ENCODE results near the gene DUSP9. TPM values are rescaled to one million over a fixed set of nuclear protein-coding genes. Genes with fewer than 3 reads are reported as not detected.

DUSP9 gene
- total RNA-seq, 1 experiment from 2014 or later: 10.7 TPM

DNA sequence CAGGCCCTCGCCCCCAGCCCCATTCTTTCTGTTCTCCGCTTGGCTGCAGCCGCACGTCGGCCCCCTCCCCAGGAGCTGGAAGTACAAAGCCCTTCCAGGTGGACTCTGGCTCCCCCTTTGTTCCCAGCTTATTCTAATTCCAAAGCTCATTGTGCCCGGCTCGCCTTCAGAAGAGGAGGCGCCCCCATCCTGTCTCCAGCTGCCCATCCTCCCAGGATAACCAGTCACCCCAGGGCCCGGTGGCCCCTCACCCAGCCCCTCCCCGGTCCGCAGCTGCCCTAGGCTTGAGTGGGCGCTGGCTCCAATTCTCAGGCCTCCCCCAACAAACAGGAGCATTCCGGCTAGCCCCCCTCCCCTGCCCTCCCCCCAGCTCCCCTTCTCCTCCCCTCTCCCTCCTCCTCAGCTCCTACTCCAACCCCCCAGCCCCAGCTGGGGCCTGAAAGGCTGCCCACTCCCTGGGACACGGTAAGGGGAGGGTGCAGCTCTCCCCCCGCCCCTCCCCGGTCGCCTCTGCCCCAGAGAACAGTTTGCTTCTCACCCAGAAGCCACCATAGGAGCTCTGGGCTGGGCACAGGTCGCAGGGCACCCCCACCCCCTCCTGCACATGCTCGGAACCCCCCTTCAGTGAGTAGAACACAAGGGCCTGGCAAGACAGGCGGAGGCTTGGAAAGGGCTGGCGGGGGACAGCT lies 37.6 kb downstream of the DUSP9 start:
- no peak for TF ChIP-seq EZH2phosphoT487 (IDR thresholded peaks at IDR 0.05; ENCODE audit: borderline replicate concordance, low read length)
- TF ChIP-seq, protein P1, sequence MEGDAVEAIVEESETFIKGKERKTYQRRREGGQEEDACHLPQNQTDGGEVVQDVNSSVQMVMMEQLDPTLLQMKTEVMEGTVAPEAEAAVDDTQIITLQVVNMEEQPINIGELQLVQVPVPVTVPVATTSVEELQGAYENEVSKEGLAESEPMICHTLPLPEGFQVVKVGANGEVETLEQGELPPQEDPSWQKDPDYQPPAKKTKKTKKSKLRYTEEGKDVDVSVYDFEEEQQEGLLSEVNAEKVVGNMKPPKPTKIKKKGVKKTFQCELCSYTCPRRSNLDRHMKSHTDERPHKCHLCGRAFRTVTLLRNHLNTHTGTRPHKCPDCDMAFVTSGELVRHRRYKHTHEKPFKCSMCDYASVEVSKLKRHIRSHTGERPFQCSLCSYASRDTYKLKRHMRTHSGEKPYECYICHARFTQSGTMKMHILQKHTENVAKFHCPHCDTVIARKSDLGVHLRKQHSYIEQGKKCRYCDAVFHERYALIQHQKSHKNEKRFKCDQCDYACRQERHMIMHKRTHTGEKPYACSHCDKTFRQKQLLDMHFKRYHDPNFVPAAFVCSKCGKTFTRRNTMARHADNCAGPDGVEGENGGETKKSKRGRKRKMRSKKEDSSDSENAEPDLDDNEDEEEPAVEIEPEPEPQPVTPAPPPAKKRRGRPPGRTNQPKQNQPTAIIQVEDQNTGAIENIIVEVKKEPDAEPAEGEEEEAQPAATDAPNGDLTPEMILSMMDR (conservative IDR thresholded peaks at IDR 0.05; ENCODE audit: low read depth, low read length): no peak
- TF ChIP-seq EZH2 (IDR thresholded peaks at IDR 0.05; ENCODE audit: low read length, unreplicated experiment): no peak
- H3K27me3 ChIP-seq (ENCODE audit: low read length): no peaks in the 10 kb centered on the region
- H2AFZ ChIP-seq (ENCODE audit: low read length): no peak overlapping the region
- no TSS peak for BruUV-seq (replicated peaks)
- ATAC-seq (no peak), DNase-seq (no peak)
- no peak overlapping the region for H3K9ac ChIP-seq (ENCODE audit: low read length)
- peaks cover 3% of the 10 kb centered on the region for H3K79me2 ChIP-seq (ENCODE audit: low read length)
- H3K4me3 ChIP-seq (ENCODE audit: low read length): no peak overlapping the region
- no peaks in the 10 kb centered on the region for H3K9me2 ChIP-seq (replicated peaks; ENCODE audit: low read length)
- peaks cover 3% of the 10 kb centered on the region; the same call in 1 of the 2 replicates for H3K4me1 ChIP-seq (ENCODE audit: insufficient read depth, low read length)
- no peak overlapping the region for H3K4me2 ChIP-seq (ENCODE audit: low read length)
- H3K36me3 ChIP-seq (ENCODE audit: low read depth, low read length): no peaks in the 10 kb centered on the region
- no peaks in the 10 kb centered on the region for H4K20me1 ChIP-seq (ENCODE audit: low read length)
- no peaks in the 10 kb centered on the region for H3K9me3 ChIP-seq (ENCODE audit: low read length)
- CTCF ChIA-PET: interaction anchor here (0.6 to 1.1 kb wide), 2 partner anchors 22 to 24 kb away, joined by 3 to 4 read pairs; no protein-coding TSS in a partner anchor
- H3F3A ChIP-seq (ENCODE audit: low read length, unreplicated experiment): no peaks in the 10 kb centered on the region
- intact Hi-C loops (cut with micrococcal nuclease): no loop called here
- H3K27ac ChIP-seq (ENCODE audit: low read length): no peak overlapping the region
- POLR2A ChIA-PET (ENCODE audit: unreplicated experiment): no interaction called here

DNA sequence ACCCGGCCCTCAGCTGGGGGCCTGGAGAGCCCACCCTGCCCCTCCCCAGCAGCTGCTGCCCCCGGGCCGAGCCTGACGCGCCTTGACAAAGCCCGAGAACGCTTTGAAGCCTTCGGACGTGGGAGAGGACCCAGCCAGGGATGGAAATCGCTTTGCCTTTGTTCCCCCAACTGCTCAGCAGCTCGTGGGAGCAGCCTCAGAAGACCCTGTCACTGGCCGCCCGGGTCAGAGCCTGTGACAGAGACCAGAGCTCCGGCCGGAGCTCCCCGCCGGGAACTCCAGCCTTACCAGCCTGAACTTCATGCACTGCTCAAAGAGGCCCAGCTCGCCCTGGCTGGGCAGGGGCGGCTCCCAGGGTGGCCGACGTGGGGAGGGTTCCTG lies 38.1 kb downstream of the DUSP9 start:
- ChIA-PET POLR2A (ENCODE audit: unreplicated experiment) (no interaction called here), CTCF (interaction anchor here (0.6 to 1.1 kb wide), 2 partner anchors 22 to 23 kb away, joined by 3 to 4 read pairs; no protein-coding TSS in a partner anchor)
- Histone ChIP-seq H3K9ac (ENCODE audit: low read length) (no peak overlapping the region), H3K79me2 (ENCODE audit: low read length) (peaks cover 8% of the 10 kb centered on the region), H3K4me3 (ENCODE audit: low read length) (no peak overlapping the region), H3K27ac (ENCODE audit: low read length) (no peak overlapping the region), H3K9me3 (ENCODE audit: low read length) (no peaks in the 10 kb centered on the region), H3K9me2 (replicated peaks; ENCODE audit: low read length) (no peaks in the 10 kb centered on the region), H3K27me3 (ENCODE audit: low read length) (no peaks in the 10 kb centered on the region), H3K36me3 (ENCODE audit: low read depth, low read length) (no peaks in the 10 kb centered on the region), H3K4me1 (ENCODE audit: insufficient read depth, low read length) (peaks cover 8% of the 10 kb centered on the region), H2AFZ (ENCODE audit: low read length) (no peak overlapping the region), H3F3A (ENCODE audit: low read length, unreplicated experiment) (no peaks in the 10 kb centered on the region), H4K20me1 (ENCODE audit: low read length) (no peaks in the 10 kb centered on the region), H3K4me2 (ENCODE audit: low read length) (no peak overlapping the region)
- ATAC-seq (no peak), DNase-seq (no peak)
- BruUV-seq (replicated peaks): no TSS peak
- TF ChIP-seq EZH2 (IDR thresholded peaks at IDR 0.05; ENCODE audit: low read length, unreplicated experiment) (no peak), EZH2phosphoT487 (IDR thresholded peaks at IDR 0.05; ENCODE audit: borderline replicate concordance, low read length) (no peak)
- TF ChIP-seq, protein P1 (conservative IDR thresholded peaks at IDR 0.05; ENCODE audit: low read depth, low read length): no peak
- intact Hi-C loops (cut with micrococcal nuclease): no loop called here
